Measurements from ENCODE around the gene CALML3. TPM values are rescaled to one million over a fixed set of nuclear protein-coding genes. Genes with fewer than 3 reads are reported as not detected.

Gene CALML3
- total RNA-seq, 1 experiment from 2014 or later = not detected

- no peak overlapping the region for H2BK120ac ChIP-seq (ENCODE audit: low read depth, low read length, poor library complexity, severe bottlenecking)
- TF ChIP-seq CTCF (conservative IDR thresholded peaks at IDR 0.05) = no peak
- H3K9me3 ChIP-seq (ENCODE audit: control insufficient read depth, low read depth, low read length) = no peaks in the 10 kb centered on the region
- H3K18ac ChIP-seq (ENCODE audit: insufficient read length, low read depth, low read length) = peak overlapping the region; percentile 68
- H3K79me2 ChIP-seq (ENCODE audit: insufficient read depth, low read length) = no peaks in the 10 kb centered on the region
- no peak overlapping the region for H3K4ac ChIP-seq (ENCODE audit: low read depth, low read length)
- no peaks in the 10 kb centered on the region for H3K27me3 ChIP-seq (ENCODE audit: insufficient read depth, low read length)
- H4K91ac ChIP-seq (ENCODE audit: insufficient read length, low read depth, low read length) = no peak overlapping the region
- WGBS (ENCODE audit: extremely low coverage, insufficient read length, low lambda C conversion rate) = no CpG with 5 or more reads among the region's 19 CpGs
- no peak overlapping the region for H2BK20ac ChIP-seq (ENCODE audit: low read depth, low read length, poor library complexity, severe bottlenecking)
- Mint-ChIP-seq H3K36me3 (ENCODE audit: insufficient read depth in 1 of 3, low read depth in 3 of 3) (no peaks in the 10 kb centered on the region; a peak in 1 of 7 replicates), H3K9me3 (no peaks in the 10 kb centered on the region), H3K4me1 (peaks cover 5 to 12% of the 10 kb centered on the region in 2 experiments), H3K27me3 (ENCODE audit: low read depth) (peaks cover 2% of the 10 kb centered on the region), H3K4me3 (no peak overlapping the region), H3K27ac (no peak overlapping the region)
- no peak for DNase-seq
- no peak overlapping the region for H3K4me2 ChIP-seq (ENCODE audit: insufficient read depth, insufficient read length, low read length)
- H2BK5ac ChIP-seq (ENCODE audit: insufficient read length, low read length) = no peak overlapping the region
- H4K20me1 ChIP-seq (ENCODE audit: control insufficient read depth, insufficient read depth, insufficient read length) = no peaks in the 10 kb centered on the region
- no peak overlapping the region for H4K8ac ChIP-seq (replicated peaks; ENCODE audit: insufficient read length, low read depth, low read length)
- no peak overlapping the region for H3K9ac ChIP-seq (ENCODE audit: extremely low read depth, insufficient read length, low read length)
- H3K4me1 ChIP-seq (ENCODE audit: insufficient read depth, low read length) = no peaks in the 10 kb centered on the region; the same call in 1 of the 2 replicates
- no peak overlapping the region for H3K56ac ChIP-seq (ENCODE audit: insufficient read length, low read depth, low read length)
- H2AFZ ChIP-seq (ENCODE audit: low read length) = no peak overlapping the region
- H2AK5ac ChIP-seq (ENCODE audit: insufficient read length, low read length) = no peak overlapping the region
- H3T11ph ChIP-seq (ENCODE audit: low read length) = no peak overlapping the region
- H3K79me1 ChIP-seq (ENCODE audit: insufficient read depth, low read depth, low read length, poor library complexity, severe bottlenecking) = no peaks in the 10 kb centered on the region
- H4K5ac ChIP-seq (ENCODE audit: insufficient read length, low read depth, low read length) = no peak overlapping the region
- no peak overlapping the region; the same call in 1 of the 2 replicates for H2BK15ac ChIP-seq (ENCODE audit: low read depth, low read length)
- H3K14ac ChIP-seq (ENCODE audit: insufficient read depth, low read length) = no peak overlapping the region; the same call in 1 of the 2 replicates
- no peak overlapping the region for H3K23ac ChIP-seq (ENCODE audit: insufficient read length, low read depth, low read length)
- no peaks in the 10 kb centered on the region for H3K23me2 ChIP-seq (ENCODE audit: insufficient read length, low read depth, low read length, poor library complexity, severe bottlenecking)
- no peak overlapping the region for H3K27ac ChIP-seq (ENCODE audit: insufficient read length, low read depth, low read length)
- no peak overlapping the region for H2BK12ac ChIP-seq (ENCODE audit: insufficient read length, low read depth, low read length)
These were observed 17.8 kb upstream of the CALML3 start for GRCh38 chr10:5506751-5507648.

Data from H9 (cell line).